Right cardiac atrium (tissue), 5 donors: Measurements from ENCODE around the gene BDP1. TPM values are rescaled to one million over a fixed set of nuclear protein-coding genes. Genes with fewer than 3 reads are reported as not detected.
"Not testable (repeated sequence)": the region's sequence is repeated elsewhere in the genome, so short reads cannot be mapped to it uniquely, and the experiment has no call there.

Experiments used
- ATAC-seq, 2 donors: fragments of 200-7000 bp; cut with Tn5 transposase; one replicate each; pipeline versions ENCODE4 v1.8.0 to v1.9.1; 2020; ENCODE audit warnings: moderate library complexity in 2 of 2, mild to moderate bottlenecking in 1 of 2
- DNase-seq, 3 donors: peaks; one replicate each; pipeline ENCODE4 v3.0.0-alpha.2; 2020
- H3K27ac ChIP-seq: one replicate; pipeline ENCODE4 v1.5.1; 2013; ENCODE audit warnings: mild to moderate bottlenecking, low read length, control low read depth, moderate library complexity
- H3K27me3 ChIP-seq: one replicate; pipeline ENCODE4 v1.6.1; 2013; ENCODE audit not compliant: control insufficient read depth, insufficient read depth
- H3K4me1 ChIP-seq: one replicate; pipeline ENCODE4 v1.6.1; 2013; ENCODE audit warnings: low read length; ENCODE audit not compliant: control insufficient read depth, insufficient read depth
- H3K4me3 ChIP-seq: one replicate; pipeline ENCODE4 v1.5.1; 2013; ENCODE audit warnings: low read length, control low read depth
- H3K9me3 ChIP-seq: one replicate; pipeline ENCODE4 v1.6.1; 2013; ENCODE audit warnings: low read length; ENCODE audit not compliant: control insufficient read depth
- WGBS: extraction: QIAGEN DNeasy Blood & Tissue Kit; methylation state at CpG from one replicate; pipeline ENCODE4 v1.1.7; 2013; 5-methylcytosine and 5-hydroxymethylcytosine counted together
- intact Hi-C, 4 donors: fragments of 100-400 bp; cut with DNase I; formaldehyde crosslinking; loops; one replicate each; pipeline versions ENCODE4 v1.11.0 to v1.14.0; 2022 to 2023
- polyA plus RNA-seq: library from polyadenylated mRNA; stranded (reverse); fragments of 200-250 nt; gene quantifications from one replicate; pipeline ENCODE4 v1.2.3, GENCODE V29; 2013
- total RNA-seq, 4 donors: library from RNA; stranded (reverse); fragmentation: NEBNext Ultra II Directional; extraction: Animal tissue kit (Norgen Biotek cat#: 25700); gene quantifications; one replicate each; pipeline ENCODE4 v1.2.1, GENCODE V29; 2021
- donor health status: healthy with polysubstance abuse.
- donor health status: DM: no; HTN: yes; CAD: no.
- donor health status: DM: no; HTN: no; CAD: no.
- donor health status: DM: no; HTN: yes; CAD: no; lungs with severe emphysema.
- donor health status: DM: yes; HTN: yes; CAD: no.

Gene BDP1
- total and polyA plus RNA-seq, 5 donors, result 9.2 to 18.0 (median 15.0) TPM

- H3K4me3 ChIP-seq, intact Hi-C loops, ATAC-seq, H3K27me3 ChIP-seq, H3K27ac ChIP-seq, H3K4me1 ChIP-seq, H3K9me3 ChIP-seq, DNase-seq: not testable (repeated sequence)
- WGBS, result 84% methylated on average over 7 of the region's 7 CpGs
Observed at GRCh38 chr5:71571811-71572210, 116.4 kb downstream of the BDP1 start.

GRCh38 chr5:71573591-71573990, 118.1 kb downstream of the BDP1 start:
- intact Hi-C loops, result no loop called here
- Histone ChIP-seq H3K4me1 (peaks cover 4% of the 10 kb centered on the region), H3K4me3 (no peak overlapping the region), H3K27ac (no peak overlapping the region), H3K27me3 (no peaks in the 10 kb centered on the region), H3K9me3 (no peaks in the 10 kb centered on the region)
- DNase-seq (no peak), ATAC-seq (peak in 1 of 2 donors; percentile 47)
- WGBS, result 49% methylated on average over 7 of the region's 7 CpGs

- H3K27ac ChIP-seq, H3K9me3 ChIP-seq, H3K4me3 ChIP-seq, H3K4me1 ChIP-seq, intact Hi-C loops, ATAC-seq, DNase-seq, H3K27me3 ChIP-seq: not testable (repeated sequence)
- WGBS, result 94% methylated on average over 4 of the region's 4 CpGs
Observed at GRCh38 chr5:71575588-71575987, 120.1 kb downstream of the BDP1 start.

- no peaks in the 10 kb centered on the region for H3K9me3 ChIP-seq
- DNase-seq, result no peak
- no peak for ATAC-seq
- H3K27me3 ChIP-seq, result no peaks in the 10 kb centered on the region
- H3K4me1 ChIP-seq, result peaks cover 4% of the 10 kb centered on the region
- no peak overlapping the region for H3K4me3 ChIP-seq
- H3K27ac ChIP-seq, result no peak overlapping the region
- intact Hi-C loops, result no loop called here
- 96% methylated on average over 3 of the region's 3 CpGs for WGBS
Observed at GRCh38 chr5:71576241-71576640, 120.8 kb downstream of the BDP1 start.

GRCh38 chr5:71577839-71578238, 122.4 kb downstream of the BDP1 start:
- H3K27me3 ChIP-seq, DNase-seq, intact Hi-C loops, H3K4me1 ChIP-seq, H3K9me3 ChIP-seq, ATAC-seq, H3K27ac ChIP-seq, H3K4me3 ChIP-seq: not testable (repeated sequence)
- WGBS, result 93% methylated on average over 6 of the region's 6 CpGs

- Histone ChIP-seq H3K27ac (no peak overlapping the region), H3K27me3 (no peaks in the 10 kb centered on the region), H3K4me3 (no peak overlapping the region), H3K4me1 (peaks cover 3% of the 10 kb centered on the region), H3K9me3 (no peaks in the 10 kb centered on the region)
- intact Hi-C loops, result no loop called here
- DNase-seq (no peak), ATAC-seq (no peak)
- 73% methylated on average over 4 of the region's 4 CpGs for WGBS
Observed at GRCh38 chr5:71582945-71583584, 127.6 kb downstream of the BDP1 start.

- H3K4me3 ChIP-seq, result peak overlapping the region; percentile 76
- H3K9me3 ChIP-seq, result no peaks in the 10 kb centered on the region
- WGBS, result 85% methylated on average over 22 of the region's 22 CpGs
- ATAC-seq (peak in 1 of 2 donors; percentile 22), DNase-seq (no peak)
- H3K27ac ChIP-seq, result peak overlapping the region; percentile 75
- intact Hi-C loops, result no loop called here
- H3K4me1 ChIP-seq, result peaks cover 6% of the 10 kb centered on the region
- H3K27me3 ChIP-seq, result no peaks in the 10 kb centered on the region
Observed at GRCh38 chr5:71586052-71586940, 130.8 kb downstream of the BDP1 start.

GRCh38 chr5:71586941-71587765, 131.7 kb downstream of the BDP1 start, which contains the start of gene MCCC2:
Gene MCCC2, plus strand, starts transcription at chr5:71587340. Its CDS starts 86 bp downstream, at chr5:71587426.
- Histone ChIP-seq H3K4me3 (peak within 1 kb of the TSS; percentile 76), H3K27me3 (no peaks in the 10 kb centered on the region), H3K27ac (peak within 1 kb of the TSS; percentile 75), H3K4me1 (peaks cover 6% of the 10 kb centered on the region), H3K9me3 (no peaks in the 10 kb centered on the region)
- under 1% methylated on average over 56 of the region's 56 CpGs for WGBS
- DNase-seq, result peak; percentile 98 to 99 (median 99)
- intact Hi-C loops, result no loop called here
- ATAC-seq, result peak; percentile 100

- 66% methylated on average over 19 of the region's 19 CpGs for WGBS
- DNase-seq (peak in 2 of 3 donors; percentile 20 to 63), ATAC-seq (peak; percentile 2 to 27)
- H3K4me3 ChIP-seq, result peak overlapping the region; percentile 76
- peaks cover 6% of the 10 kb centered on the region for H3K4me1 ChIP-seq
- intact Hi-C loops, result no loop called here
- H3K9me3 ChIP-seq, result no peaks in the 10 kb centered on the region
- H3K27me3 ChIP-seq, result no peaks in the 10 kb centered on the region
- H3K27ac ChIP-seq, result peak overlapping the region; percentile 70
Observed at GRCh38 chr5:71587766-71588532, 132.5 kb downstream of the BDP1 start.

- no peak for DNase-seq
- intact Hi-C loops, result no loop called here
- Histone ChIP-seq H3K4me1 (peaks cover 6% of the 10 kb centered on the region), H3K9me3 (no peaks in the 10 kb centered on the region), H3K27ac (no peak overlapping the region), H3K27me3 (no peaks in the 10 kb centered on the region), H3K4me3 (peak overlapping the region; percentile 16)
- 90% methylated on average over 2 of the region's 2 CpGs for WGBS
- ATAC-seq, result no peak
Observed at GRCh38 chr5:71588533-71588885, 133.1 kb downstream of the BDP1 start.
